HepG2 (cell line): ENCODE data around the gene HS3ST3B1.

Source experiments
- ASH2L ChIP-seq: fragments of 300-600, 200-600 bp; sonication (generic); IDR thresholded peaks from 2 replicates; pipeline ENCODE4 v1.7.0; 2017; ENCODE audit warnings: low read depth, mild to moderate bottlenecking, moderate library complexity, mixed read lengths, low read length; ENCODE audit not compliant: insufficient read length
- EHMT2 ChIP-seq: fragments of 200-600 bp; sonication (generic); IDR thresholded peaks from 2 replicates; pipeline ENCODE4 v1.7.0; 2017; ENCODE audit warnings: antibody characterized with exemption, low read depth, low read length, borderline replicate concordance
- PHF8 ChIP-seq: sonication (generic); formaldehyde crosslinking; IDR thresholded peaks from 2 replicates; pipeline ENCODE4 v1.5.0; 2020; ENCODE audit warnings: missing genetic modification reagents
- TCF7L2 ChIP-seq: IDR thresholded peaks from 2 replicates; pipeline ENCODE4 v1.6.1; 2011; ENCODE audit warnings: mild to moderate bottlenecking, low read depth, low read length, moderate library complexity
- ZFP36 ChIP-seq: fragments of 150-350 bp; IDR thresholded peaks from 2 replicates; pipeline ENCODE4 v1.6.1; 2018; ENCODE audit warnings: borderline replicate concordance, low read length, low read depth; ENCODE audit not compliant: partially characterized antibody
- ZNF556 ChIP-seq: sonication (generic); formaldehyde crosslinking; IDR thresholded peaks from 2 replicates; pipeline ENCODE4 v1.4.0; 2020; ENCODE audit warnings: mild to moderate bottlenecking, missing genetic modification reagents, borderline replicate concordance
- ZNF577 ChIP-seq: sonication (generic); formaldehyde crosslinking; IDR thresholded peaks from 2 replicates; pipeline ENCODE4 v1.4.0; 2020; ENCODE audit warnings: mild to moderate bottlenecking, low read depth, missing genetic modification reagents, borderline replicate concordance
- TF ChIP-seq, protein P1 (sequence below): IDR thresholded peaks from 2 replicates; pipeline ENCODE4 v1.6.1; 2012; ENCODE audit warnings: inconsistent platforms
- TF ChIP-seq, protein P2 (sequence below): IDR thresholded peaks from 2 replicates; pipeline ENCODE4 v1.6.1; 2016; ENCODE audit warnings: low read depth, borderline replicate concordance
- TF ChIP-seq, protein P3 (sequence below): IDR thresholded peaks from 2 replicates; pipeline ENCODE4 v1.6.1; 2016; ENCODE audit warnings: control low read depth

GRCh38 chr17:14396547-14396946, 95.7 kb downstream of the HS3ST3B1 start:
- TF ChIP-seq, protein P1, sequence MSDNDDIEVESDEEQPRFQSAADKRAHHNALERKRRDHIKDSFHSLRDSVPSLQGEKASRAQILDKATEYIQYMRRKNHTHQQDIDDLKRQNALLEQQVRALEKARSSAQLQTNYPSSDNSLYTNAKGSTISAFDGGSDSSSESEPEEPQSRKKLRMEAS, result no peak
- TF ChIP-seq ASH2L, result no peak
- TF ChIP-seq, protein P2, sequence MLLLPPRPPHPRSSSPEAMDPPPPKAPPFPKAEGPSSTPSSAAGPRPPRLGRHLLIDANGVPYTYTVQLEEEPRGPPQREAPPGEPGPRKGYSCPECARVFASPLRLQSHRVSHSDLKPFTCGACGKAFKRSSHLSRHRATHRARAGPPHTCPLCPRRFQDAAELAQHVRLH (CRISPR knock-in tag), result no peak
- TF ChIP-seq ZNF556, result no peak
- no peak for TF ChIP-seq PHF8
- TF ChIP-seq TCF7L2, result no peak
- TF ChIP-seq, protein P3, sequence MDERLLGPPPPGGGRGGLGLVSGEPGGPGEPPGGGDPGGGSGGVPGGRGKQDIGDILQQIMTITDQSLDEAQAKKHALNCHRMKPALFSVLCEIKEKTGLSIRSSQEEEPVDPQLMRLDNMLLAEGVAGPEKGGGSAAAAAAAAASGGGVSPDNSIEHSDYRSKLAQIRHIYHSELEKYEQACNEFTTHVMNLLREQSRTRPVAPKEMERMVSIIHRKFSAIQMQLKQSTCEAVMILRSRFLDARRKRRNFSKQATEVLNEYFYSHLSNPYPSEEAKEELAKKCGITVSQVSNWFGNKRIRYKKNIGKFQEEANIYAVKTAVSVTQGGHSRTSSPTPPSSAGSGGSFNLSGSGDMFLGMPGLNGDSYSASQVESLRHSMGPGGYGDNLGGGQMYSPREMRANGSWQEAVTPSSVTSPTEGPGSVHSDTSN (CRISPR knock-in tag), result no peak
- no peak for TF ChIP-seq EHMT2
- TF ChIP-seq ZFP36, result no peak
- TF ChIP-seq ZNF577, result no peak
